Activated CD4-positive, alpha-beta T cell treated with anti-CD3 and anti-CD28 coated beads for 4 hours (primary cell): Measurements from ENCODE around the gene CRB2.

ENCODE experiments used
- DNase-seq, 2 donors: peaks; one replicate each; pipeline ENCODE4 v3.0.0-alpha.2; 2020

The CRB2 gene

DNA sequence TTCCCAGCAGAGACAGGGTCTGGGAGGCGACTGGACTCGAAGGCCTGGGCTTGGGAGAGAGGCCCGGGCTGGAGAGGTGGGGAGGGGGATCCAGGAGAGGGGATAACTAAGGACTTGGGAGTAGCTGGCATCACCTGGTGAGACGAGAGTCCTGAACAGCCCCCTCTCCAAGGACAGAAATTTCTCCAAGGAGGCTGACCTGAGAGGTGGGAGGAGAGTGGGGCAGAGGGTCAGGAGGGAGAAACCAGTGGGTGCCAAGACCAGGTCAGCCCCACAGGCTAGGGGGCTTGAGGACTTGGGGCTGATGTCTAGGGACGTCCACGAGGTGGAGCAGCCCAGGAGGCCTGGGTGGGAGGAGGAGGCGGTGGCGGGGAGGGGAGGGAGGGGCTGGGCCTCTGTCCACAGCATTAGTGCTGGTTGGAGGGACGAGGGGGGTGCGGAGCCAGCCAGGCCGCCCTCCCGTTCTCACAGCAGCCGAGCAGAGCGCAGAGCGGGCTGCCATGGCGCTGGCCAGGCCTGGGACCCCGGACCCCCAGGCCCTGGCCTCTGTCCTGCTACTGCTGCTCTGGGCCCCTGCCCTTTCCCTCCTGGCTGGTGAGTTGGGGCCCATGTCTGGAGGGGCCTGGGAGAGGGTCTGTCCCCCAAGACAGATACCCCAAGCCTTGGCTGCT, at the start of gene CRB2:
Gene CRB2, plus strand, starts transcription at position 437 of the 671 bp plus-strand sequence. Its CDS starts 64 bp downstream, at position 501.
- DNase-seq = no peak

DNA sequence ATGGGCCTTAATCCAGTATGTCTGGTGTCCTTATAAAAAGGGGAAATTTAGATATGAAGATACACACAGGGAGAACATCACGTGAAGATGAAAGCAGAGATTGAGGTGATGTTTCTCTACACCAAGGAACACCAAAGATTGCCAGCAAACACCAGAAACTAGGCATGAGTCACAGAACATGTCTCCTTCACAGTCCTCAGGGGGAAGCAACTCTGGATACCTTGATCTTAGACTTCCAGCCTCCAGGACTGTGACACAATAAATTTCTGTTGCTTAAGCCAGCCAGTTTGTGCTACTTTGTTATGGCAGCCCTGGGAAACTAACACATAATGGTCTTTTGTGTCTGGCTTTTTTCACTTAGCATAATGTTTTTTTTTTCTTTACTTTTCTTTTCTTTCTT, 46.4 kb upstream of the CRB2 start:
- DNase-seq = no peak

DNA sequence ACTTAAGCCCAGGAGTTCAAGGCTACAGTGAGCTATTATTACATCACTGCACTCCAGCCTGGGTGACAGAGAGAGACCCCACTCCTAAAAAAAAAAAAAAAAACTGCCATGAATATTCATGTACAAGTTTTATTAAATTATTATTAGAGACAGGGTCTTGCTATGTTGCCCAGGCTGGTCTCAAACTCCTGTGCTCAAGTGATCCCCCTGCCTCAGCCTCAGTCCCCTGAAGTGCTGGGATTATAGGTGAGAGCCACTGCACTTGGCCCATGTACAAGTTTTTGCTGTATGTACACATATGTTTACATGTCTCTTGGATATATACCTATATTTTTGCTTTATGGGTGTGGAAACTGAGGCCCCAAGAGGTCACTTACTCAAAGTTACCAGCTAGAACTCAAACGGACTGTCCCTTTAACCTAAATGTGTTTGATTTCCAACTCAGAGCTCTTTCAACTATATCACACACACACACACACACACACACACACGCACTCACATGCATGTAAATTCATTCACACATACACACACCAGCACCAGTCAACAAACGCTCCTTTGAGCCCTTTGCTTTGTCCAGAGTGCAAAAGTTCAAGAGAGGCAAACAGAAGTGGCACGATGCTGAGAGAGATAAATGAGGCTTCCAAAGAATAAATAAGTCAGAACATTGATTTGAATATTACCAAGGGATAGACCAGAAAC, 45.3 kb upstream of the CRB2 start:
- no peak for DNase-seq

DNA sequence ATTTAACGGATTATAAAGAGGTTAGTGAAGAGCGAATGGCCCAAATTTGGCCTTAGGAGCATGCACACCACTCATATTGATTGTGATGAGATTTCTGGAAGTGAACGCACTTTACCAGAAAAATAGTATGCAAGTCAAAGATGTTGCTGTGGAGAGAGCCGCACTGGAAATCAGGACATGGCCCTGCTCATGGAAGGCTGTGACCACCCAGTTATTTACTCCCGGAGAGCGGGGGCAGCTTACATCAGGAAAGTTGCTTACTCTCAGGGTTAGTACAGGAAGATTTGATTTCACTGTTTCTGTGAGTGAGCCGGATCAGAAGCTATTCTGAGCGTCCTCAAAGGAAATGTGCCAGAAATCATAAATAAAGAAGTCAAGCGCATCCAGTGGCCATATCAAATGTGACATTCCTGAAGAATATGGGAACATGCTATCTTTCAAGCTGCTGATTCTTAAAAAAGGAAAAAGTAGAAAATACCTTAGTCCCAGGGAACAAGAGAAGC, 44.7 kb upstream of the CRB2 start:
- DNase-seq = no peak

DNA sequence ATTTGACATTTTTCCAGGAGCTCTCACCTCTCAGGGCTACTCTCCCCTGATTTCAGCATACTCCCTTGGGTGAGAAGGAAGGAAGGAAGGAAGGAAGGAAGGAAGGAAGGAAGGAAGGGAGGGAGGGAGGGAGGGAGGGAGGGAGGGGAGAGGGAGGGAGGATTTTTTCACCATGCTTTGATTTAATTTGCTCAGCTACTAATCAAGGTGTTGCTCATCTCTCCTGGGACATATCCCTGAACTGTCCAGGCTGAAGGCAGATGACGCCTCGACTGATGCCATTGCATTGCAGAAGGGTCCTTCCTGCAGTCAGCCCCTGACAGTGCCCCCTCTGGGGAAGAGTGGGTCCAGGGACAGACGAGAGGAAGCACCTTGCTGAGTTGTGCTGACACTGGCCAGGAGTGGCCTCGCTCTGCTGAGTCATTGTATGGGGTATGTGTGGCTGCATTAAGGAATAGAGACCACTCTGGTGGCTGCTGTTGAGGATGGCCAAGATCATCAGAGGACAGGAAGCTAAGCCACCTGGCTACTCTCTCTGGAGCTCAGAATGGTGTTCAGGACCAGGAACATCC, 43.6 kb upstream of the CRB2 start:
- DNase-seq = no peak

DNA sequence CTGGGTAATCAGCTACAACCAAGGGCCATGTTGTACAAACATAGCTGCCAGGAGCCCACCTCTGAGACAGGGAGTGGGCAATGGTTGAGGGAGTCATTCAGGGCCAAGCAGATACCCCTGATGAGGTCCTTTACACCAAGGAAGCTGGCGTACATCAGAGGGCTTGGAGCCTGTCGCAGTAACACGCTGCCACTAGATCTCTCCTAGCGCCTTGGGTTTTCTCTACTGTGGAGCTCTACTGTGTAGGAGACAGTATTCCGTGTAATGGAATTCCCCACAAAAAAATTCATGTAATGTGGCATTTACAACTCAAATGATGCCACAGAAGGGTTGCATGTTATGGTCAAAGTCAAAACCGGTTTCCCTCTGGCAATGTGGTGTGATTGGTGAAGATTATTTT, 41.4 kb upstream of the CRB2 start:
- no peak for DNase-seq

DNA sequence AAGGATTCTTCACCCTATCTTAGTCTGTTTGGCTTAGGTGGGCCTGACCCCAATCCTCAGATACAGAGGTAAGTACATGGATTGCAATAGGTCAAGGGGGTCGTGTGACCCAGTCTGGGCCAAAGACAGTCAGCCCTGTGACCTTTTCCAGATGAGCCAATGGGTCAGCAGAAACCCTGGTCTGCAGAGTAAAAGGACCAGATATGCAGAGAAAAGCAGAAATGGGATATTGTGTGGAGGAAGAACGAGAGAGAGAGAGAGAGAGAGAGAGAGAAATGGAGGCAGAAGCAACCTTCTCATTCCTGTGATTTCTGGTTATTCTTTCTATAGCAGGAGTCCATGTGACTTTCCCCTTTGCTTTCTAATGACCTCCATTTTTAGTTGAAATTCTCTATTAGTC, 40.4 kb upstream of the CRB2 start:
- DNase-seq = no peak

DNA sequence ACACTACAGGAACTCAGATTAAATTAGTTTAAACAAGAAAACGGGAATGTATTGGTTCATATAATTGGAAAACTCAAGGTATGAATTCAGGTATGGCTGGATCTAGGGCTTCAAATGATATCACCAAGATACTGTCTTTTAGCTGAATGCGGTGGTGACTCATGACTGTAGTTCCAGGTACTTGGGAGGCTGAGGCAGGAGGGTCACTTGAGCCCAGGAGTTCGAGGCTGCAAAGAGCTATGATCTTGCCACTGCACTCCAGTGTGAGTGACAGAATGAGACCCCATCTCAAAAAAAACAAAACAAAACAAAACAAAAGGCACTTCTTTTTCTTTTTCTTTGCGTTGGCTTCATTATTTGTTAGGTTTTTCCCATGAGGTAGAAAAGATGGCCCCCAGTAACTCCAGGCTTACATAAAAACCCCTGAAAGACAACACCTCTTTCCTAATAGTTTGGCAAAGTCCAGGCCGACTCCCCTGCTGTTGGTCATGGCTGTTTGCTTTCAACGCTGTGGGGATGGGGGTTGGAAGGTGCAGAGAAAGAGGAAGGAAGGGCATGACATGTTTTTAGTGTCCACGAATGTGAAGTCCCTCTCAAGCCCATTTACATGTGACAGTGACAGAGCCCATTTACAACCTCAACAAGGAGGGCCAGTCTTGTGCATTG, 39.8 kb upstream of the CRB2 start:
- no peak for DNase-seq

DNA sequence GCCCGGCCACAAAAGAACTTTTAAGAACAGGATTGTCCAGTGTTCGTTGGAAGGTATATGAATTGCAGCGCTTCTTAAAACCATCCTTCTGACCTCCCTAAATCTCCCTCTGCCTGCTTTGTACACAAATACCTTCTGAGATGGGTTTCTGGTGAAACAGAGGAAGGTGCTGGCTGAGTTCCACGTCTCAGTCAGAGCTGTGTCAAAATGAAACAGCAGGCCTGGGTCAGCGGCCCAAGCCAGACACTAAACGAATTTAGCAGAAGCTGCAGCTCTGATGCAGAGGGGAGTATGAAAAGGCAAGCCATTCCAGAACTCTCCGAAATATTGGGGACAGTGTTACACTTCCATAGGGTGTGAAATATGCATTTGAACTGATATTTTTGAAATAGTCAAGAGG, 37.8 kb upstream of the CRB2 start:
- DNase-seq = no peak

DNA sequence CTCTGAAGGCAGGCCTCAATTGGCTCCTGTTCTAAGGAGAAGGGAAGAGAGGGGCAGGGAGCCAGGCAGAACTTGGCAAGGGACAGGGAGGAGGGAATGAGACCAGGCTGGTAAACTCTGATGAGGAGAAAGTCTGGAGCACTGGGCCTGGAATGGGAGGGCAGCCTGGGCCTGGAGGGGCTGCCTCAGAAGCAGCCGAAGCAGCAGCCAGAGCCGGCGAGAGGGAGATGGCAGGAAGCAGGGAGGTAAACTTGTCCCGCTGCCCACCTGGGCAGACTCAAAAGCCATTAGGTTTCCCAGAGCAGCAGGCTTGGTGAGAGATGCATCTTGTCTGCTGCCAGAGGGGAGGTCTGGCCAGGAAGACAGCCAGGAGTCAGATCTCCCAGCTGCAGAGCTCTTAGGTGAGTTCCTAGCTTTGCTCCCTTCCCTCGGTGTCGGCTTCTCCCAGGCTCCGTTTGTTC, 37.0 kb upstream of the CRB2 start:
- DNase-seq = no peak

DNA sequence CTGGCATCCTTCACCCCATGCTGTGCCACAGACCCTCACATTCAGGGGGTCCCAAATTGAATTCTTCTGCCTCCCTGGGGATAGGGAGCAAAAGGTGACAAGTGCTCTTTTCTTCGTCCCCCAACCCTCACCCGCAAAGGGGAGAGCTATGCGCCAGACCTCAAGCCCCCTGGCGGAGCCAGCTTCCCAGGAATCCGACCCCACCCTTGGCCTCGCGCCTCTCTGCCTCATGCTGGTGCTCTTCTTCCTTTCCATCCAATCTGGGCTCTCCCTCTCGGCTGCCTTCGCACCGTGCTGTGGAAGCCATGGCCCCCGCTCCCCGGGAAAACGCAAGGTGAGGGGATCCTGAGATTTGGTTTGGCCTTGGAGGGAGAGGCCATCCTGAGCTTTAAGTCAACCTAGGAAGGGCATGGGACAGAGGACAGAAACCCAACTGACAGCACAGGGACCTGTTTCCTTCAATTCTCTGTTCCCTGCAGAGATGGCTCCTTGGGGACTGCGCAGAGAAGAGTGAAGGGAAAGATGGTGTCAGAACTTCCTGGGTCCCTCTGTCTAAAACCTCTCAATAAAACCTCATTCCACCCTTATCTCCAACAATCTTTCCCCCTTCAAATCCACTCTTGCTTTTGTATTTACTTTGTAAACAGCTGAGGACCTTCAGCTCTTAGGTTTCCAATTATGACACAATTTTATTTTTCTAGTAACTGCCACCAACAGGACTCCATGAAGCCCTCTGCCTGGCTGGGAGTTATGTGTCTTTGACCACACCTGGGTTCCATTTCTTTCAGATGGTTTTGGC, 36.3 kb upstream of the CRB2 start:
- no peak for DNase-seq

DNA sequence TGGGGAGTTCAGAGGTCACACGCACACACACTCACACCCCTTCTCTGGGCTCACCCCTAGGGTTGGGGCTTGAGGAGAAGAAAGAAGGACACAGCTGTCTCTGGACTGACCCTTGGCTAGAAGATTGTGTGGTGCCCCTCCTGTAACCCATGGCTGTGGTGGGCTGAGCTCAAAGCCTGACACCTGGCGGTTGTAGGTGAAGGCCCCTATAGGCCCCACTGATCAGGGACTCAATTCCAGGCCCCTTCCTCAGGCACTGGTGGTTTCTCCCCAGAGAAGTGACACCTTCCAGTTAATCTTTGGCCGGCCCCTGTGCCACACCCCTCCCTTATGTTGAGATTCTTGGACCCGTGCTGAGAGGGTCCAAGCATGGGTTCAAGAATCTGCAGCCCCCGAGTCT, 35.2 kb upstream of the CRB2 start:
- no peak for DNase-seq

DNA sequence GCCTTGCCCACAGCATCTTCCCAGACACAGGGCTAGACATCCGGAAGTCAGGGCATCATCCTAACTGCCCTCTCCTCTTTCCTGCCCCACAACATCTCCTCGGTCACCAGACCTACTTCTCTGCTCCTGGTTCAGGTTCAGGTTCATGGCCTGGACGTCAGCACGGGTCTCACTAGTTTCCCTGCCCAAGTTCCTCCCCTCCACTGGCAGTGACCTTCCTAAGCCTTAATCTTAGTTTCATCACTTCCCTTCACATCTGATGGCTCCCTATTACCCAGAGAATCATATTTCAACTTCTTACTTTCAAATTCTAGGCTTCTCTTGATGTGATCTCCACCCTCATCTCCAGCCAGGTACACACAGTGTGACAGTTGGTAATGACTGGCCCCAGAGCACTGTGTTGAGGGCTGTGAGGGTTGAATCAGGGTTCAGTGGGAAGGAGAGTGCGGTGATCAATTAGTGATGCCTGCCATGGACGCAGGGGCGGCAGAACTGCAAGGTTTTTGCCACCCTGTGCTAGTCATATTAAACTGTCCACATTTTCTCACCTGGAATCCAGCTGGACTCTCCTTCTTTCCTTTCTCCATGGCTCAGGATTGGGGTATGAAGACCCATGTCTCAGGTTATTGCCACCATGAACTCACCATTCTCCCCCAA, 34.3 kb upstream of the CRB2 start:
- no peak for DNase-seq

DNA sequence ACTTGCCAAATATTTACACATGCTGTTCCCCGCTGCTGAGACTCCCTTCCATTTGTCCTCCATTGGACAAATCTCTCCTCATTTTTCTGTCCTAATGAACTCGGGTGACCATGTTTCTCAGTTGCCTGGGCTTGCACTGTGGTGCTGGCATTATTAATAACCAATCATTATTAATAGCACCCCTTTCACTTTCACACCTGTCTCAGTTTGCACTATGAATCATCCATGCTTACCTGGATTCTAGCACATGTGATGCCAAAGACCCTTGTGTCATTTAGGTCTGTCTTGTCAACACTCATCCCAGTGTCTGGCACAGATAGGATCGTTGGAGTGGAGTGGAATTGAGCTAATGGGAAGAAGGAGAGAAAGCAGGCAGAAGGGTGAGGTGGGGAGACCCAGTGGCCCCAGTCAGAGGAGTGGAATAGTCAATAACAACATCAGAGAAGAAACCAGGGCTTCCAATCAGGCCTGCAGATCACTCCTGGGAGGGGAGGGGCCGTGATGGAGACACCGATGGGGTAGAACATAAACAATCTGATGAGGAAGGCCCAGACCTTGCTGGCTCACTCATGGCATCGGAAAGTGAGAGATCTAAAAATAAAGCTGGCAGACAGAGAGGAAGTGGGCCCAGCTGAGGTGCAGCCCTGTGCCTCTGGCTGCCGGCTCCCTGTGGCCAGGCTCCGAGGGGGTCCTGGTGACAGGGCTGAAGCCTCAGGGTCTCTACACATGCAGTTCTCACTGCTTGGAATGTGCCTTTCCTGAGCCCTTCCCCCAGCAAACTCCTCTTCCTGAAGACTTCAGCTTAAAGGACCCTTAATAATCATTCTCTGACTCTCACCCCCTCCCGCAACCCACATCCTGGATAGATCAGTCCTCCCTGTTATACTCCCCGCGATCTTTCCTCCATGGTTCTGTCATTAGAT, 33.5 kb upstream of the CRB2 start:
- peak; percentile 43 to 52 for DNase-seq

DNA sequence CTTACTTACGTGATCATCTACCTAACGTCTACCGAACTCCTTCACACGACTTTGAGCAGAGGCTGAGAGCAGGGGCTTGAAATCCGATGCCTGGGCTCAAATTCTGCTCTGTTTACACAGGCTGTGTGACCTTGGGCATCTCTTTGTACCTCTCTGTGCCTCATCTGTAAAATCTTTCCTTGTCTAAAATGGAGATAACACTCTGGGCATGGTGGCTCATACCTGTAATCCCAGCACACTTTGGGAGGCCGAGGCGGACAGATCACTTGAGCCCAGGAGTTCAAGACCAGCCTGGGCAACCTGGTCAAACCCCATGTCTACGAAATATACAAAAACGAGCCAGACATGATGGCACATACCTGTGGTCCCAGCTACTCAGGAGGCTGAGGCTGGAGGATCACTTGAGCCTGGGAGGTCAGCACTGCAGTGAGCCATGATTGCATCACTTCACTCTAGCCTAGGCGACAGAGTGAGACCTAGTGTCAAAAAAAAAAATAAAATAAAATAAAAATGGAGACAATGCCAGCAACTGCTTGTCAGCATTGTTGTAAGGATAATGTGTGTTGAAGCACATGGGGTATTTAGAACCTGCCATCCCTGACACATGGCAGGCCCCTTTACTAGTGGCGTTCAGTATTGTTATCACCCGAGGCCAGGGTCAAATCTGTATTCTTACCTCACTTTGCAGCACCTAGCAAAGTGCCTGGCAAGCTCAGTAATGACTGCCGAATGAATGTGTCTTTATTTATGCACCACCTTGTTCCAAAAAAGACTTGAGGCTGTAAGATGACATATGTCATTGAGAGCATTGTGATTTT, 32.6 kb upstream of the CRB2 start:
- no peak for DNase-seq

DNA sequence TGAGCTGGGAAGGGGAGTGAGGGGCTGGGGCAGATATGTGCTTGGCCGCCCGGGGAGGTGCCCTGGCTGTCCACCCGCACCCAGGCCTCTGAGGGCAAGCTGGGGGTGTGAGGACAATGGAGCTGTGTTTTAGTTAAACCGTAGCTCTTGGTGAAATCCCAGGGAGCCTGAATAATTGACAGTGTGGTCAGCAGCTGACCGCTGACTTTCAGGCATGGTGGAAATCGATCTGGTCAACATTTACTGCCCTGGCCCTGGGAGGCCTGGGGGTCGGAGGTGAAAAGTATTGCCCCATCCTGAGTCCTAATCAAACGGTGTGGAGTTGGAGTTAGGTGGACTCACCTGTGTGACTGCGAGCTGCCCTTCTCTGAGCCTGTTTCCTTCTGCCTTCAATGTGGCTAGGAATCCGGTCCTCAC, 31.2 kb upstream of the CRB2 start:
- DNase-seq = no peak

DNA sequence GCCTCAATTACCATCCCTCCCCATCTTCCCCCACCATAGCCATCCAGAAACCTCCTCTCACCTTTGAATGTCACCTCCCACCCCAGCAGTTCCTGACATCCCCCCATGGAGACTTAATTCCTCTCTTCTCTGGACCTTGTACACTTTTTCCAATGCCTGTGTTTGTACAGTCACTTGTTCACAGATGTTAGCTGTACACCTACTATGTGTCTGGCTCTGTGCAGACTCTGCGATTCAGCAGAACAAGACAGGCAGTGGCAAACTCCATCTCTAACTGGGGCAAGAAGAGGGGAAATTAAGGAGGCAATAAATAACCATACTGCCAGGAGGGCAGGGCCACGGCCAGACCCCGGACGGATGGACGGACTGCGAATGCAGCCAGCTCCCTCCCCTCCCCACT, 29.8 kb upstream of the CRB2 start:
- DNase-seq = no peak

DNA sequence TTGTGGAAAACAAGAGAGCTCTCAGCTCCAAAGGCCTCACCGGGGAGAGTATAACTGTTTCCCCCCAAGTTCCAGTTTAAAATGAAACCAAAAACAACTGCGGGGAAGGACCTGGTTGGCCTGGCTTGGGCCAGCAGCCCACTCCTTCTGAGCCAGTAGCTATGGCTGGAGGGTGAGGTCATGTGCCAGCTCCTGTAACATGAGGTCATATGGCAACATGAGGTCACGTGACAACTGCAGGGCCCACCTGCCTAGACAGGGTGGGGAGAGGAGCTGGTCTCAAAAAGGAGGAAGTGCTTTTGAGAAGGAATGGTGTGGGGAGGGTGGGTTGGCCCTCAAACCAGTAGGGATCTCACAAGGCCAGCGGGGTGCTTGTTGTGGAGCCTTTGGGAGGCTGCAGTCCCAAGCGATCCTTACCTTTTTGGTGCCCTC, 29.3 kb upstream of the CRB2 start:
- no peak for DNase-seq

DNA sequence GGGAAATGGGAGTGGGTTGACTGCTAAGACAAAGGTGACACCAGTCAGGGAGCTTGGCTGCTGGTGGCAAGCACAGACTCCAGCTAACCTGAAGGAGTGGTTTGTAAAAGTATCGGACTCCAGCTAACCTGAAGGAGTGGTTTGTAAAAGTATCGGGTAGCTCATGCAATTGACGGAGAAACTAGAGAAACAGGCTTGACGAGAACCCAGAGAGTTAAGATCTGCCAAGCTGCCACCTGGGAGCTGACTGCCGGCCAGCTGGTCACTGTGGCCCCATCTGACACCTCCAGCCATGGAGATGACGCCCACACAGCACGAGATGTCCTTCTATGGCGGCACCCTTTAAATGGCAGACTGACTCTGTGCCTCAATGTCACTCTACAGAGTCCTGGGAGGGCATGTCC, 28.3 kb upstream of the CRB2 start:
- no peak for DNase-seq

DNA sequence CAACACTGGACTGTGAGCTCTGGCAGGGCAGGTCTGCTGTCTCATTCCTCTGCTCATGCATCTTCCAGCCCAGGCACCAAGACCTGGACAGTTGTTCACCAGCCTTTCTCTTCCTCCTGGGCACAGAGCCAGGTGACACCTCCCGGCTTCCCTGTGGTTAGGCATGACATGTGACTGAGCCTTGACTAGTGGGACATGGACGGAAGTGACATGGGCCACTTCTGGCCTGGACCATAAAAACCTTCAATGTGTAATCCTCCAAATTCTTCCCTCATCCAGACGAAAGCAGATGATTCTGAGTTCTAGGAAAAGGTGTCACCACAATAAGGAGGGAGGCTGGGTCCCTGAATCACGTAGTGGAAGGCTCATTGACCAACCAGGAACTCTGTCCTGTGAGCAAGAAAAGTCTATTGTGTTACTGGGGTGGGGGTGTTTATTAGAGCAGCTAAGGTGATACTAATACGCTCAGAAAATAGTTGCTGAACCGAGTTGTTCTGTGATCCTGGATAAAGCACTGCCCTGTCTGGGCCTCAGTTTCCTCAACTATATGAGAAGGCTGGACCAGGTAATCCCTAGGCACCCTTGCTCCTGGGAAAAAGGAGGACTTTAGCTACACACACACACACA, 26.6 kb upstream of the CRB2 start:
- DNase-seq = no peak
